ENCODE measurements around the gene TNK2. TPM values are rescaled to one million over a fixed set of nuclear protein-coding genes. Genes with fewer than 3 reads are reported as not detected.

Gene TNK2
- total and polyA plus RNA-seq, 2 of the 13 experiments (the other 11 are each of a cell fraction or from before 2014, with no cell fraction given), result 4.6 to 5.8 TPM

DNA sequence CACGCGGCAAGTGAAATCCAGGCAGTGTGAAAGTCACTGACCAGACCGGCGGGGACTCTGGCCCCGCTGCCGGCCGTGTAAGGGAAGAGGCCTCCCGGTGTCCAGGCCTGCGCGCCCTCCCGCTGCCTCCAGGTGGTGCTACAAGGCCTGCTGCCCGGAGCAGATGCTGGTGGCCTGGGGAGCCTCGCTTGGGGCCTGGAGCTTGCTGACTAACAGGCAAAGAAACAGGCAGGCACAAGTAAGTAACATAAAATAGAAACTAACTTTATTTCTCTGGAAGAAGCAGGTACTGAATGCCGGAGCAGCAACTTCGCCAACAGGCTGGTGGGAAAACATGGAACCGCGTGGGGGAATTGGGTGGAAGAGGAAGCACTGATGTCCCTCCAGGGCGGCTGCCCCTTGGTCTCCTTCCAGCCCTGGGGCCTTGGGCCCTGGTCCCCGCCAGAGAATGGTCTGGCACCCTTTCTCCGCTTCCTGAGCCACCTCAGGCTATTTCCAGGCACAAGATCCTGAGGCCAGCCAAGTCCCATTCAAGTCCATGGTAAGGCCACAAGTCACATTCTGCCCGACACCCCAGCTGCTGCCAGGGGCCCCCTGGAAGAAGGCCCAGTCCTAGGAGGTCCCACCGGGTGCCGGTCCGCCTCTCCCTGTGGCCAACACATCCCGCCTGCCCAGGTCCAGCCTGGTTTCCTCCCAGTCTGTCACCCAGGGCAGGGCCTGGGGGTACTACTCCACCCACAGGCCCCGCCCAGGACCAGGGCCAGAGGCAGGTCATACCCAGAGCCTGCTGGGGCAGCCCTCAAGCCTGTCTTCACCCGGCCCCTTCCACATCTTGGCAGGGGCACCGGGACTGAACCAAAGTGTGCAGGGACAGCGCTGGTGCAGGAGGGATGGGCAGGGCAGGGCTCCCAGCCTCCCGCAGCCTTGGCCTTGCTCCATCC is 45.0 kb downstream of the TNK2 start (continued):
- no peak for TF ChIP-seq PBX3 (CRISPR knock-in tag; IDR thresholded peaks at IDR 0.05; ENCODE audit: borderline replicate concordance)
- TF ChIP-seq SAP130 (CRISPR knock-in tag; IDR thresholded peaks at IDR 0.05; ENCODE audit: low read depth), result 0 out of 2 replicates have a peak, but pooled peaks have one; percentile 12
- TF ChIP-seq ZNF790 (CRISPR knock-in tag; IDR thresholded peaks at IDR 0.05; ENCODE audit: borderline replicate concordance), result no peak
- TF ChIP-seq ZNF326 (CRISPR knock-in tag; IDR thresholded peaks at IDR 0.05; ENCODE audit: borderline replicate concordance), result no peak
- TF ChIP-seq MYC (CRISPR knock-in tag; IDR thresholded peaks at IDR 0.05; ENCODE audit: borderline replicate concordance), result peak; percentile 34; the same call in 1 of the 2 replicates
- no peak for TF ChIP-seq SCMH1 (CRISPR knock-in tag; IDR thresholded peaks at IDR 0.05; ENCODE audit: borderline replicate concordance)
- TF ChIP-seq ZNF749 (CRISPR knock-in tag; IDR thresholded peaks at IDR 0.05; ENCODE audit: borderline replicate concordance), result no peak
- TF ChIP-seq, protein P1, sequence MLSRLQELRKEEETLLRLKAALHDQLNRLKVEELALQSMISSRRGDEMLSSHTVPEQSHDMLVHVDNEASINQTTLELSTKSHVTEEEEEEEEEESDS (CRISPR knock-in tag; IDR thresholded peaks at IDR 0.05; ENCODE audit: borderline replicate concordance), result no peak
- TF ChIP-seq SOX6 (IDR thresholded peaks at IDR 0.05), result no peak
- TF ChIP-seq SOX6 (CRISPR knock-in tag; IDR thresholded peaks at IDR 0.05), result peak; percentile 24; the same call in 1 of the 2 replicates
- TF ChIP-seq, protein P2, sequence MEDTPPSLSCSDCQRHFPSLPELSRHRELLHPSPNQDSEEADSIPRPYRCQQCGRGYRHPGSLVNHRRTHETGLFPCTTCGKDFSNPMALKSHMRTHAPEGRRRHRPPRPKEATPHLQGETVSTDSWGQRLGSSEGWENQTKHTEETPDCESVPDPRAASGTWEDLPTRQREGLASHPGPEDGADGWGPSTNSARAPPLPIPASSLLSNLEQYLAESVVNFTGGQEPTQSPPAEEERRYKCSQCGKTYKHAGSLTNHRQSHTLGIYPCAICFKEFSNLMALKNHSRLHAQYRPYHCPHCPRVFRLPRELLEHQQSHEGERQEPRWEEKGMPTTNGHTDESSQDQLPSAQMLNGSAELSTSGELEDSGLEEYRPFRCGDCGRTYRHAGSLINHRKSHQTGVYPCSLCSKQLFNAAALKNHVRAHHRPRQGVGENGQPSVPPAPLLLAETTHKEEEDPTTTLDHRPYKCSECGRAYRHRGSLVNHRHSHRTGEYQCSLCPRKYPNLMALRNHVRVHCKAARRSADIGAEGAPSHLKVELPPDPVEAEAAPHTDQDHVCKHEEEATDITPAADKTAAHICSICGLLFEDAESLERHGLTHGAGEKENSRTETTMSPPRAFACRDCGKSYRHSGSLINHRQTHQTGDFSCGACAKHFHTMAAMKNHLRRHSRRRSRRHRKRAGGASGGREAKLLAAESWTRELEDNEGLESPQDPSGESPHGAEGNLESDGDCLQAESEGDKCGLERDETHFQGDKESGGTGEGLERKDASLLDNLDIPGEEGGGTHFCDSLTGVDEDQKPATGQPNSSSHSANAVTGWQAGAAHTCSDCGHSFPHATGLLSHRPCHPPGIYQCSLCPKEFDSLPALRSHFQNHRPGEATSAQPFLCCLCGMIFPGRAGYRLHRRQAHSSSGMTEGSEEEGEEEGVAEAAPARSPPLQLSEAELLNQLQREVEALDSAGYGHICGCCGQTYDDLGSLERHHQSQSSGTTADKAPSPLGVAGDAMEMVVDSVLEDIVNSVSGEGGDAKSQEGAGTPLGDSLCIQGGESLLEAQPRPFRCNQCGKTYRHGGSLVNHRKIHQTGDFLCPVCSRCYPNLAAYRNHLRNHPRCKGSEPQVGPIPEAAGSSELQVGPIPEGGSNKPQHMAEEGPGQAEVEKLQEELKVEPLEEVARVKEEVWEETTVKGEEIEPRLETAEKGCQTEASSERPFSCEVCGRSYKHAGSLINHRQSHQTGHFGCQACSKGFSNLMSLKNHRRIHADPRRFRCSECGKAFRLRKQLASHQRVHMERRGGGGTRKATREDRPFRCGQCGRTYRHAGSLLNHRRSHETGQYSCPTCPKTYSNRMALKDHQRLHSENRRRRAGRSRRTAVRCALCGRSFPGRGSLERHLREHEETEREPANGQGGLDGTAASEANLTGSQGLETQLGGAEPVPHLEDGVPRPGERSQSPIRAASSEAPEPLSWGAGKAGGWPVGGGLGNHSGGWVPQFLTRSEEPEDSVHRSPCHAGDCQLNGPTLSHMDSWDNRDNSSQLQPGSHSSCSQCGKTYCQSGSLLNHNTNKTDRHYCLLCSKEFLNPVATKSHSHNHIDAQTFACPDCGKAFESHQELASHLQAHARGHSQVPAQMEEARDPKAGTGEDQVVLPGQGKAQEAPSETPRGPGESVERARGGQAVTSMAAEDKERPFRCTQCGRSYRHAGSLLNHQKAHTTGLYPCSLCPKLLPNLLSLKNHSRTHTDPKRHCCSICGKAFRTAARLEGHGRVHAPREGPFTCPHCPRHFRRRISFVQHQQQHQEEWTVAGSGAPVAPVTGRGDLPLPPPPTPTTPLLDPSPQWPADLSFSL (CRISPR knock-in tag; IDR thresholded peaks at IDR 0.05), result no peak
- peak; percentile 74; the same call in 1 of the 2 replicates for TF ChIP-seq ZSCAN20 (CRISPR knock-in tag; IDR thresholded peaks at IDR 0.05; ENCODE audit: borderline replicate concordance)
- TF ChIP-seq KLF15 (CRISPR knock-in tag; IDR thresholded peaks at IDR 0.05; ENCODE audit: borderline replicate concordance), result no peak
- TF ChIP-seq KLF12 (CRISPR knock-in tag; IDR thresholded peaks at IDR 0.05; ENCODE audit: borderline replicate concordance), result 0 out of 2 replicates have a peak, but pooled peaks have one; percentile 28
- peak; percentile 76 for TF ChIP-seq ZFX (CRISPR knock-in tag; IDR thresholded peaks at IDR 0.05; ENCODE audit: low read depth)
- TF ChIP-seq STAT5B (CRISPR knock-in tag; IDR thresholded peaks at IDR 0.05), result no peak
- TF ChIP-seq ZNF572 (CRISPR knock-in tag; IDR thresholded peaks at IDR 0.05), result no peak
- no peak for TF ChIP-seq MEIS1 (CRISPR knock-in tag; IDR thresholded peaks at IDR 0.05; ENCODE audit: borderline replicate concordance)
- peak; percentile 33; the same call in 1 of the 2 replicates for TF ChIP-seq FOSL2 (CRISPR knock-in tag; IDR thresholded peaks at IDR 0.05)
- no peak for TF ChIP-seq ZNF879 (CRISPR knock-in tag; IDR thresholded peaks at IDR 0.05)
- TF ChIP-seq HNRNPH1 (optimal IDR thresholded peaks at IDR 0.05; ENCODE audit: low read depth, low read length), result no peak
